LNCaP clone FGC (cell line): Measurements from ENCODE around the gene UBE4A.
"Not testable (repeated sequence)": the region's sequence is repeated elsewhere in the genome, so short reads cannot be mapped to it uniquely, and the experiment has no call there.

Experiments
- DNase-seq: peaks from one replicate; pipeline ENCODE4 v3.0.0-alpha.2; 2011; ENCODE audit warnings: low read depth
- H3K4me3 ChIP-seq: 2 replicates; pipeline ENCODE4 v1.5.1; 2011; ENCODE audit warnings: mild to moderate bottlenecking, low read depth, low read length, control low read depth
- CTCF ChIP-seq: IDR thresholded peaks from 2 replicates; pipeline ENCODE4 v1.5.1; 2012; ENCODE audit warnings: mild to moderate bottlenecking; ENCODE audit not compliant: control insufficient read depth, insufficient read depth; ENCODE audit errors: extremely low read depth

UBE4A gene

DNA sequence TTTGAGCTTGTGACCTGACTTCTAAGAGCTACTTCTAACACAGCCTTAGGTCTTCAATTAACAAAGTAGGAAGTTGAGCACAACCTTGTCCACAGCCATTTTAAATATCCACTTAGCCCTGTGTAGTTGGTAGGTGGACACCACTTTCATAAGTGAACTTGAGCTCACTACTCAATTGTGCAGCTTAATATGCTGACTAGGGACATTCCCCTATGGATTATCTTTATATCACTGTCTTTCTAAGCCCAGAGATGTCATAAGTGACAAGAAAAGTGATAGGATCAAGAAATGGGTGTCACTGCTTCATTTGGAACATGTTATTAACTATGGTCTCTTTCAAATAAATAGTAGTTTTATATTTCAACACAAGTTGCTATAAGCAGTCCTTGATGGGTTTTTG lies 38.0 kb downstream of the UBE4A start:
- DNase-seq, result no peak
- H3K4me3 ChIP-seq, result 0 out of 2 replicates have a peak overlapping the region, but pooled peaks have one; percentile 5
- TF ChIP-seq CTCF, result no peak

DNA sequence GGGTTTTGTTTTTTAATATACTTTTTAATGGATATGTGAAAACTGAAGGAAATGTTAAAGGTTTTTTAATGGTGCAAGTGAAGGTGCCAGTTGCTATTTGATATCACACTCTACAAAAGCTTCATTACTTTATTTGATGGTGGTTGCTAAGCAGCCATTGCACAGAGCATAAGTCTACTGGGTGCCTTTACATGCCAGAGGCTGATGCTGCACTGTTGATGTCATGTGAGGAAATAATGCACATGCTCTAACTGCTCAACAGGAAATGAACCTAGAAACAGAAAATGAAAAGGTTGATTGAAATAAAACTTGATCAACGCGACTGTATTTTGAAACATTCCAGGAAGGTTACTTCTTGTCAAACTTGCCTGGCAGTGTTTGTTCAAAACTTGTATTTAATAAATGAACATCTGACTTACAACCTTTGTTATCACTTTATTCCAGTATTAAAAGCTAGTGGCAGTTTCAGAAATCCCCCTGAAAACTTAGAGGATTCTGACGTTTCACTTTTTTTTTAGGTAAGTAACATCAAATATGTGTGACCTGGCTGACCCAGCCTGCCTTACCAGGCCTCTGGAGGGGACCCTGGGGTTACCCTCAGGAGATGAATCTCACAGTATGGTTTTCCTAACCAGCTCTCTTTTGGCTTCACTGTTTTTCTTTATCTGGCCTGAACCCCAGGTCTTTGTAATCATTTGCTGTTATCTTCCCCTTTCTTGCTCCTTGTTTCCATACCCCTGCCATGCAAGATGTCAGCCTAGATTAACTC lies 39.6 kb downstream of the UBE4A start:
- no peak overlapping the region for H3K4me3 ChIP-seq
- TF ChIP-seq CTCF, result no peak
- no peak for DNase-seq

DNA sequence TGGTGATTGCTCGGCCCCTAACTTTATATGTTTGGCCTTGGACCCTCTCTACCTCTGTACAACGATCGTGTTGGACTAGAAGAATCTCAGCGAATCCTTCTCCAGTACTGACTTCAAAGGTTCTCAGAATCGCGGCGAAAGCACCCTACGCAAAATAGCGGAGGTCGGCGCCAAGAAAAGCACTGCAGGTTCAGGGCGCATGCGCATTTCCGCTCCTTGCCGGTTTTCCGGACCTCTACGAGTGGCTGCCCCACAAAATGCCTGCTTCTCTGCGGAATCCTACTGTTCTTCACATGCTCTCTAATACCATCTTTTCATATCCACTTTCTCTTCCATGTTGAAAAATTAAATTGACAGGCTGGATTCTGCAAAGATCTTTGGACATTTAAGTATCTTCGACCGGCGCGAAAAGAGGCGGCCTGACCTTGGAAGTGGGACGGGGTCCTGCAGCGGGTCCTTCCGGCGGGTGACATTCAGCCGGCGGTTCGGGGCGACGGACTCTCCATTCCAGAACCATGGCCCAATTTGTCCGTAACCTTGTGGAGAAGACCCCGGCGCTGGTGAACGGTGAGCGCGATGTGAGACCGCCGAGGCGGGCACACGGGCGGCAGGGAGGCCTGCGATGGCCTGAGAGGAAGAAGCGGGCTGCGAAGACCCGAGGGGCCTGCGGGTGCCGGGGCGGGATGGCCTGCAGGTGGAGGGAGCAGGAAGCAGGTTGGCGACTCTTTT lies 41.9 kb downstream of the UBE4A start, which contains the start of gene ATP5MG:
TSS of gene ATP5MG (plus strand) at position 456 of the 729 bp plus-strand sequence. CDS start at position 516, 60 bp downstream.
- H3K4me3 ChIP-seq, result peak within 1 kb of the TSS; percentile 93
- no peak for TF ChIP-seq CTCF
- peak; percentile 72 for DNase-seq

- peak overlapping the region; percentile 93 for H3K4me3 ChIP-seq
- no peak for TF ChIP-seq CTCF
- no peak for DNase-seq
Observed at GRCh38 chr11:118401880-118402590, 42.6 kb downstream of the UBE4A start.

GRCh38 chr11:118402594-118402993 lies 43.2 kb downstream of the UBE4A start:
- H3K4me3 ChIP-seq, result peak overlapping the region; percentile 93
- not testable (repeated sequence) for DNase-seq

GRCh38 chr11:118406599-118407166 lies 47.3 kb downstream of the UBE4A start:
- DNase-seq, result no peak
- no peak for TF ChIP-seq CTCF
- no peak overlapping the region for H3K4me3 ChIP-seq
